Vagina (tissue), 2 donors: ENCODE results near the gene ZRANB1. TPM values are rescaled to one million over a fixed set of nuclear protein-coding genes. Genes with fewer than 3 reads are reported as not detected.

Experiments
- microRNA-seq: library from miRNA; unstranded; fragments of <30 nt; microRNA quantifications from one replicate; pipeline ENCODE4, GENCODE V29; 2017; ENCODE audit warnings: borderline number of aligned reads, borderline replicate concordance
- small RNA-seq: library from RNA; depleted of rRNA; stranded (forward); fragments of <200 nt; gene quantifications from one replicate; pipeline ENCODE3, GENCODE V24; 2016
- total RNA-seq: library from RNA; depleted of rRNA; stranded (reverse); fragments of >200 nt; gene quantifications from one replicate; pipeline ENCODE4 v1.2.3, GENCODE V29; 2016

ZRANB1 gene
- total RNA-seq, 1 donor from 2014 or later: 23.8 TPM

Small RNA genes lying within 50 kb of the gene (microRNA-seq; reads per million reads assigned to microRNA genes)
- not detected for gene MIR4296

Small RNA genes lying within 50 kb of the gene (small RNA-seq; reads per million reads assigned to genes)
- gene MIR4296: not detected

Other genes with a start within 250 kb of the ZRANB1 start
- 35.1 TPM for gene FAM53B, start 197.7 kb upstream of the ZRANB1 start, total RNA-seq
- 17.9 TPM for gene EEF1AKMT2, start 150.2 kb upstream of the ZRANB1 start, total RNA-seq
- gene ABRAXAS2, start 140.3 kb upstream of the ZRANB1 start, total RNA-seq: 9.3 TPM
- 74.4 TPM for gene CTBP2, start 218.4 kb downstream of the ZRANB1 start, total RNA-seq